Mesodermal cell (in vitro differentiated cells): ENCODE data around the gene GPR89B.
"Not testable (repeated sequence)": the region's sequence is repeated elsewhere in the genome, so short reads cannot be mapped to it uniquely, and the experiment has no call there.

Source experiments
- H3K27ac ChIP-seq: 2 replicates; pipeline ENCODE4 v1.7.0; 2013; ENCODE audit warnings: mild to moderate bottlenecking, low read depth, low read length, moderate library complexity; ENCODE audit not compliant: severe bottlenecking
- H3K36me3 ChIP-seq: 2 replicates; pipeline ENCODE4 v1.7.1; 2013; ENCODE audit warnings: mild to moderate bottlenecking, low read length, moderate library complexity; ENCODE audit not compliant: control insufficient read depth, insufficient read depth
- H3K4me1 ChIP-seq: one replicate; pipeline ENCODE4 v1.7.1; 2013; ENCODE audit warnings: mild to moderate bottlenecking, low read length; ENCODE audit not compliant: insufficient read depth, control insufficient read depth, poor library complexity, severe bottlenecking
- H3K4me3 ChIP-seq: 2 replicates; pipeline ENCODE4 v1.7.0; 2013; ENCODE audit warnings: low read length, control low read depth, mild to moderate bottlenecking; ENCODE audit not compliant: insufficient read depth, poor library complexity, severe bottlenecking; ENCODE audit errors: extremely low read depth
- H3K9me3 ChIP-seq: 2 replicates; pipeline ENCODE4 v1.7.1; 2013; ENCODE audit warnings: mild to moderate bottlenecking, low read length, moderate library complexity; ENCODE audit not compliant: control insufficient read depth
- WGBS, 2 experiments: methylation state at CpG; one replicate each; pipeline ENCODE4 v1.1.5; 2013; ENCODE audit warnings: missing lambda C conversion rate in 2 of 2; ENCODE audit not compliant: insufficient coverage in 2 of 2; 5-methylcytosine and 5-hydroxymethylcytosine counted together

GPR89B gene

GRCh38 chr1:147902253-147902845 lies 25.9 kb upstream of the GPR89B start, which contains the start of gene GJA8:
GJA8 (plus strand) TSS chr1:147902795; CDS start chr1:147907956, 5,161 bp downstream.
- 93 to 100% methylated on average over 4 to 5 of the region's 7 CpGs for WGBS, 2 experiments
- Histone ChIP-seq H3K27ac (no peak within 1 kb of the TSS), H3K9me3 (no peaks in the 10 kb centered on the region), H3K4me3 (no peak within 1 kb of the TSS), H3K36me3 (no peaks in the 10 kb centered on the region), H3K4me1 (peaks cover 3% of the 10 kb centered on the region)

DNA sequence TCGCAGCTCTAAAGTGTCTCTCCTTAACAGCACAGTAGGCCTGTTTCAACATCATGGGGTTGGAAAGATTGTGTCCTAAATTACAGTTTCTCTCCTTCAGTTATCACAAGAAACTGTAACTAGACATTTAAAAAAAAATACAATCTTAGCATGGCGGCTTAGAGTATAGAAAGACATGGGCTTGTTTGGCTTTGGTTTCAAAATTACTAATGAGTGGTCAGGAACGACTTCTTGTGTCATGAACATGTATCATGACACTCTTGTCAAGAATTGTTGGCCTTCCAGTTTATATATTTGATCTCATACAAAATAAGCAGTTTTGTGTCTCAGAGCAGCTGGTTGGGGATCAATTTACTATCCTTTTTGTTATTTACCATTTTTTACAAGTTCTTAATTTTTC lies 23.5 kb upstream of the GPR89B start:
- 87 to 100% methylated on average over 2 of the region's 3 CpGs for WGBS, 2 experiments
- no peak overlapping the region for H3K27ac ChIP-seq
- H3K36me3 ChIP-seq = no peaks in the 10 kb centered on the region
- H3K4me3 ChIP-seq = no peak overlapping the region
- no peaks in the 10 kb centered on the region for H3K9me3 ChIP-seq
- H3K4me1 ChIP-seq = peaks cover 3% of the 10 kb centered on the region

DNA sequence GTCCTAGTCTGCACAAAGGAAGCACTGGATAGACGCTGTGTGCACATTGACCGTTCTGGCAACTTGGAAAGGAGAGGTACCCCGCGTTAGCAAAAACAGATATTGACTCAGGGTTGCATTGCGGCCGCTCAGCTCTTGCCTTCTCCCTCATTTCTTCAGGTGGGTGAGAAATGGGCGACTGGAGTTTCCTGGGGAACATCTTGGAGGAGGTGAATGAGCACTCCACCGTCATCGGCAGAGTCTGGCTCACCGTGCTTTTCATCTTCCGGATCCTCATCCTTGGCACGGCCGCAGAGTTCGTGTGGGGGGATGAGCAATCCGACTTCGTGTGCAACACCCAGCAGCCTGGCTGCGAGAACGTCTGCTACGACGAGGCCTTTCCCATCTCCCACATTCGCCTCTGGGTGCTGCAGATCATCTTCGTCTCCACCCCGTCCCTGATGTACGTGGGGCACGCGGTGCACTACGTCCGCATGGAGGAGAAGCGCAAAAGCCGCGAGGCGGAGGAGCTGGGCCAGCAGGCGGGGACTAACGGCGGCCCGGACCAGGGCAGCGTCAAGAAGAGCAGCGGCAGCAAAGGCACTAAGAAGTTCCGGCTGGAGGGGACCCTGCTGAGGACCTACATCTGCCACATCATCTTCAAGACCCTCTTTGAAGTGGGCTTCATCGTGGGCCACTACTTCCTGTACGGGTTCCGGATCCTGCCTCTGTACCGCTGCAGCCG lies 20.3 kb upstream of the GPR89B start:
- Histone ChIP-seq H3K4me3 (no peak overlapping the region), H3K4me1 (no peaks in the 10 kb centered on the region), H3K27ac (no peak overlapping the region), H3K36me3 (no peaks in the 10 kb centered on the region), H3K9me3 (no peaks in the 10 kb centered on the region)
- 95 to 96% methylated on average over 33 to 38 of the region's 44 CpGs for WGBS, 2 experiments

DNA sequence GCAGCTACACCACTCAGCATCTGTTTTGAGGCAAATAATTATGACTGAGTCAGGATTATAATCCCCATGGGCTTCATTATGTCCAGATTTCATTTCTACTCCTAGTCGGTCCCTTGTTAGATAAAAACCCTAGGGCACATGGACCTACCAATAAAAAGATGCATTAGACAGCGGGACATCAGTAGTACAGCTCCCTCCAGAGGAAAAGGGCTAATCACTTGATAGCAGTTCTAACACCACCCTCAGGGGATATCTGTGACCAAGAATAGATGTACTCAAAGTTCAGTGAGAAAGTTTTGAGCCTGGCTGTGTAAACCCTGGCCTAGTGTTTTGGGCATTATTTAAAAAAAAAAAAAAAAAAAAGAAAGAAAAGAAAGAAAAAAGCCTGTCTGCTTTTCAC lies 15.7 kb upstream of the GPR89B start:
- H3K4me3 ChIP-seq = no peak overlapping the region
- no peaks in the 10 kb centered on the region for H3K4me1 ChIP-seq
- H3K36me3 ChIP-seq = no peaks in the 10 kb centered on the region
- WGBS, 2 experiments = 87 to 100% methylated on average over 2 of the region's 2 CpGs
- no peak overlapping the region for H3K27ac ChIP-seq
- H3K9me3 ChIP-seq = no peaks in the 10 kb centered on the region

DNA sequence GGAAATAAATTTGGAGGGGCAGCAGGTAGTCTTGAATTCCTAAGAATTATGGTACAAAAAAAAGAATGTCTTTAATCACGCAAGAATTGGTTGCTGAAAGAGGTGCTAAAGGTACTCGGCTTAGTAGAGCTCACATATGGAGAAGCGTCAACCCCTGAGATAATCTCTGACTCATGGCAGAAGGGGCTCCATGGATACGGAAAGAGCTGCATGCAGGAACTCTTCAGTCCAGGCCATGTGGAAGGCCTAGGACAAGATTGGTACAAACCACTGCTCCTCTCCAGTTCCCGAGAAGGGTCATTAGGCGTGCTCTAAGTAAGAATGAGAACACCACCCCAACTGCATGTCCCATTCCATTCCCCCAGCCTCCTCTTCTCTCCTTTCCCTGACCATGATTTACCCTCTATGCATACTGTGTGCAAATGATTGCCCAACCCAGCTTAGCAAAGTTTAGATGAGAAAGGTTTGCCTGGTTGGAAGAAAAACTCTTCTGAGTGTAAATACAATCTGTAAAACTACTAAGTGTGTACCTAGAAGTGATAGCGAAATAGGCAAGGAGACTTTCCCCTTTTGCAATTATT lies 14.8 kb upstream of the GPR89B start:
- H3K27ac ChIP-seq = no peak overlapping the region
- H3K4me3 ChIP-seq = no peak overlapping the region
- no peaks in the 10 kb centered on the region for H3K4me1 ChIP-seq
- no peaks in the 10 kb centered on the region for H3K36me3 ChIP-seq
- H3K9me3 ChIP-seq = no peaks in the 10 kb centered on the region
- WGBS, 2 experiments = 84 to 95% methylated on average over 6 of the region's 7 CpGs

DNA sequence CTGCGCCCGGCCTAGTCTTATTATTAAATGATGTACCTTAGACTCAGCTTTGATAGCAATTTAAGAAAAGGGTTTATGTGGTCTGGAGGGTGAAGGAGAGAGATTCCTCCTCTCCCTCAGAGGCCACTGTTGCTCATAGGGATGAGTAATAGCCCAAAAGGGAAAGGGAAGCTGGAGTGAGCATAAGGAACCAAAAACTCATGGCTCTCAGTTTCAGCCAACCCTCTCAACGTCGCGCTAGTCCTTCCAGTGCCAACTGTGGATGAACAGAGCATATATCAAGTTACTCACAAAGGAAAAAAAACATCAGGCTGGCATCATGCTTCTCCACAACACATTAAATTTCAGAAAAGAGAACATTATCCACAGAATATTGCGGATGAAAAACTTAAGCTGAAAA lies 8.3 kb upstream of the GPR89B start:
- Histone ChIP-seq H3K36me3 (no peaks in the 10 kb centered on the region), H3K4me3 (no peak overlapping the region), H3K9me3 (no peaks in the 10 kb centered on the region), H3K27ac (no peak overlapping the region), H3K4me1 (peaks cover 4% of the 10 kb centered on the region)
- 95 to 97% methylated on average over 3 to 4 of the region's 6 CpGs for WGBS, 2 experiments

- H3K27ac ChIP-seq = no peak overlapping the region
- no peak overlapping the region for H3K4me3 ChIP-seq
- WGBS, 2 experiments = 86% methylated on average over 1 of the region's 1 CpG; no CpG with 5 or more reads in 1 of the 2 experiments
Measured at GRCh38 chr1:147924813-147925212, 3.4 kb upstream of the GPR89B start.

GRCh38 chr1:147927215-147927614 lies 1.0 kb upstream of the GPR89B start:
- not testable (repeated sequence) for H3K36me3 ChIP-seq, H3K4me3 ChIP-seq, H3K9me3 ChIP-seq, H3K27ac ChIP-seq, H3K4me1 ChIP-seq
- WGBS, 2 experiments = 80% methylated on average over 1 of the region's 6 CpGs; no CpG with 5 or more reads in 1 of the 2 experiments

More at GRCh38 chr1:147924813-147925212, 3.4 kb upstream of the GPR89B start:
- H3K36me3 ChIP-seq = no peaks in the 10 kb centered on the region
- peaks cover 6% of the 10 kb centered on the region for H3K4me1 ChIP-seq
- no peaks in the 10 kb centered on the region for H3K9me3 ChIP-seq

GRCh38 chr1:147927689-147928088 lies 531 bp upstream of the GPR89B start:
- not testable (repeated sequence) for H3K27ac ChIP-seq, H3K9me3 ChIP-seq, H3K4me1 ChIP-seq, H3K4me3 ChIP-seq, H3K36me3 ChIP-seq
- WGBS, 2 experiments = no CpG with 5 or more reads among the region's 10 CpGs

GRCh38 chr1:147931137-147931536 lies 2.9 kb downstream of the GPR89B start:
- no CpG with 5 or more reads among the region's 2 CpGs for WGBS, 2 experiments
- not testable (repeated sequence) for H3K9me3 ChIP-seq, H3K4me1 ChIP-seq, H3K27ac ChIP-seq, H3K4me3 ChIP-seq, H3K36me3 ChIP-seq

GRCh38 chr1:147935296-147935695 lies 7.1 kb downstream of the GPR89B start:
- H3K4me3 ChIP-seq = not testable (repeated sequence)
- WGBS, 2 experiments = 100% methylated on average over 1 of the region's 3 CpGs; no CpG with 5 or more reads in 1 of the 2 experiments

More at GRCh38 chr1:147935296-147935695, 7.1 kb downstream of the GPR89B start:
- not testable (repeated sequence) for H3K27ac ChIP-seq, H3K9me3 ChIP-seq, H3K36me3 ChIP-seq, H3K4me1 ChIP-seq
